ES-I3 (cell line): ENCODE results near the gene IFI27L2.

Experiments
- H3K36me3 ChIP-seq: 2 replicates; pipeline ENCODE4 v1.6.1; 2013; ENCODE audit warnings: mild to moderate bottlenecking, low read length, control low read depth, moderate library complexity; ENCODE audit not compliant: insufficient read depth
- H3K4me1 ChIP-seq: 2 replicates; pipeline ENCODE4 v1.6.1; 2013; ENCODE audit warnings: mild to moderate bottlenecking, control low read depth, low read length; ENCODE audit not compliant: insufficient read depth
- H3K9ac ChIP-seq: 2 replicates; pipeline ENCODE4 v1.6.1; 2013; ENCODE audit warnings: low read depth, mild to moderate bottlenecking, low read length, moderate library complexity
- H3K9me3 ChIP-seq: 2 replicates; pipeline ENCODE4 v1.6.1; 2013; ENCODE audit warnings: mild to moderate bottlenecking, low read length, moderate library complexity; ENCODE audit not compliant: control insufficient read depth, insufficient read depth

The IFI27L2 gene

GRCh38 chr14:94123868-94124267, 5.5 kb downstream of the IFI27L2 start:
- H3K9ac ChIP-seq: no peak overlapping the region
- H3K9me3 ChIP-seq: no peaks in the 10 kb centered on the region
- no peaks in the 10 kb centered on the region for H3K4me1 ChIP-seq
- no peaks in the 10 kb centered on the region for H3K36me3 ChIP-seq

- Histone ChIP-seq H3K9ac (no peak overlapping the region), H3K9me3 (no peaks in the 10 kb centered on the region), H3K4me1 (no peaks in the 10 kb centered on the region), H3K36me3 (no peaks in the 10 kb centered on the region)
Measured at GRCh38 chr14:94123296-94123695, 6.1 kb downstream of the IFI27L2 start.

GRCh38 chr14:94122438-94122837, 7.0 kb downstream of the IFI27L2 start:
- no peaks in the 10 kb centered on the region for H3K9me3 ChIP-seq
- H3K4me1 ChIP-seq: no peaks in the 10 kb centered on the region
- no peaks in the 10 kb centered on the region for H3K36me3 ChIP-seq
- no peak overlapping the region for H3K9ac ChIP-seq

- Histone ChIP-seq H3K4me1 (no peaks in the 10 kb centered on the region), H3K9ac (no peak overlapping the region), H3K9me3 (no peaks in the 10 kb centered on the region), H3K36me3 (no peaks in the 10 kb centered on the region)
Measured at GRCh38 chr14:94121485-94121884, 7.9 kb downstream of the IFI27L2 start.

- no peaks in the 10 kb centered on the region for H3K36me3 ChIP-seq
- no peak overlapping the region for H3K9ac ChIP-seq
- H3K4me1 ChIP-seq: no peaks in the 10 kb centered on the region
- H3K9me3 ChIP-seq: no peaks in the 10 kb centered on the region
Measured at GRCh38 chr14:94120667-94121340, 8.6 kb downstream of the IFI27L2 start.

- Histone ChIP-seq H3K9me3 (no peaks in the 10 kb centered on the region), H3K9ac (no peak overlapping the region), H3K36me3 (no peaks in the 10 kb centered on the region), H3K4me1 (no peaks in the 10 kb centered on the region)
Measured at GRCh38 chr14:94119071-94119470, 10.3 kb downstream of the IFI27L2 start.

GRCh38 chr14:94117856-94118255, 11.5 kb downstream of the IFI27L2 start:
- H3K4me1 ChIP-seq: no peaks in the 10 kb centered on the region
- H3K9ac ChIP-seq: no peak overlapping the region
- no peaks in the 10 kb centered on the region for H3K36me3 ChIP-seq
- H3K9me3 ChIP-seq: no peaks in the 10 kb centered on the region

GRCh38 chr14:94116701-94117100, 12.7 kb downstream of the IFI27L2 start:
- Histone ChIP-seq H3K9me3 (no peaks in the 10 kb centered on the region), H3K9ac (no peak overlapping the region), H3K36me3 (no peaks in the 10 kb centered on the region), H3K4me1 (no peaks in the 10 kb centered on the region)

GRCh38 chr14:94115631-94116030, 13.8 kb downstream of the IFI27L2 start:
- Histone ChIP-seq H3K9ac (no peak overlapping the region), H3K4me1 (peaks cover 3% of the 10 kb centered on the region; the same call in 1 of the 2 replicates), H3K9me3 (no peaks in the 10 kb centered on the region), H3K36me3 (no peaks in the 10 kb centered on the region)

- peaks cover 8% of the 10 kb centered on the region; the same call in 1 of the 2 replicates for H3K4me1 ChIP-seq
- no peak overlapping the region for H3K9ac ChIP-seq
- H3K9me3 ChIP-seq: no peaks in the 10 kb centered on the region
- H3K36me3 ChIP-seq: no peaks in the 10 kb centered on the region
Measured at GRCh38 chr14:94115058-94115591, 14.3 kb downstream of the IFI27L2 start.

GRCh38 chr14:94114589-94115057, 14.8 kb downstream of the IFI27L2 start:
- H3K36me3 ChIP-seq: no peaks in the 10 kb centered on the region
- no peak overlapping the region for H3K9ac ChIP-seq
- peaks cover 9% of the 10 kb centered on the region; the same call in 1 of the 2 replicates for H3K4me1 ChIP-seq
- no peaks in the 10 kb centered on the region for H3K9me3 ChIP-seq

GRCh38 chr14:94113908-94114588, 15.4 kb downstream of the IFI27L2 start:
- no peak overlapping the region for H3K9ac ChIP-seq
- peaks cover 13% of the 10 kb centered on the region; the same call in 1 of the 2 replicates for H3K4me1 ChIP-seq
- H3K36me3 ChIP-seq: no peaks in the 10 kb centered on the region
- no peaks in the 10 kb centered on the region for H3K9me3 ChIP-seq

- Histone ChIP-seq H3K4me1 (peaks cover 13% of the 10 kb centered on the region; the same call in 1 of the 2 replicates), H3K9me3 (no peaks in the 10 kb centered on the region), H3K9ac (no peak overlapping the region), H3K36me3 (no peaks in the 10 kb centered on the region)
Measured at GRCh38 chr14:94113490-94113889, 15.9 kb downstream of the IFI27L2 start.

- H3K4me1 ChIP-seq: peaks cover 13% of the 10 kb centered on the region; the same call in 1 of the 2 replicates
- H3K9ac ChIP-seq: no peak overlapping the region
- H3K36me3 ChIP-seq: no peaks in the 10 kb centered on the region
- H3K9me3 ChIP-seq: no peaks in the 10 kb centered on the region
Measured at GRCh38 chr14:94113073-94113472, 16.3 kb downstream of the IFI27L2 start.
